Retinal pigment epithelial cell (primary cell): ENCODE results near the gene EGLN3.
"Not testable (repeated sequence)": the region's sequence is repeated elsewhere in the genome, so short reads cannot be mapped to it uniquely, and the experiment has no call there.

ENCODE experiments used
- DNase-seq: peaks from one replicate; pipeline ENCODE4 v3.0.0-alpha.2; 2010; ENCODE audit warnings: low read depth
- H3K4me3 ChIP-seq: 2 replicates; pipeline ENCODE4 v1.5.1; 2011; ENCODE audit warnings: mild to moderate bottlenecking, low read length, control low read depth, moderate library complexity
- CTCF ChIP-seq: conservative IDR thresholded peaks from 2 replicates; pipeline ENCODE4 v1.5.1; 2011; ENCODE audit warnings: low read depth, low read length, control low read depth, inconsistent platforms

Gene EGLN3

GRCh38 chr14:33972583-33973081 lies 21.8 kb upstream of the EGLN3 start:
- TF ChIP-seq CTCF, result no peak
- H3K4me3 ChIP-seq, result no peak overlapping the region
- no peak for DNase-seq

- not testable (repeated sequence) for H3K4me3 ChIP-seq, DNase-seq
Measured at GRCh38 chr14:33969846-33970245, 19.0 kb upstream of the EGLN3 start.

- no peak overlapping the region for H3K4me3 ChIP-seq
- no peak for DNase-seq
- no peak for TF ChIP-seq CTCF
Measured at GRCh38 chr14:33968722-33969121, 17.8 kb upstream of the EGLN3 start.

GRCh38 chr14:33967138-33967537 lies 16.3 kb upstream of the EGLN3 start:
- no peak for DNase-seq
- TF ChIP-seq CTCF, result no peak

GRCh38 chr14:33966276-33966675 lies 15.4 kb upstream of the EGLN3 start:
- H3K4me3 ChIP-seq, result no peak overlapping the region
- no peak for DNase-seq

More at GRCh38 chr14:33967138-33967537, 16.3 kb upstream of the EGLN3 start:
- H3K4me3 ChIP-seq, result no peak overlapping the region

GRCh38 chr14:33964599-33965317 lies 13.9 kb upstream of the EGLN3 start:
- no peak for DNase-seq
- H3K4me3 ChIP-seq, result no peak overlapping the region

More at GRCh38 chr14:33966276-33966675, 15.4 kb upstream of the EGLN3 start:
- no peak for TF ChIP-seq CTCF

GRCh38 chr14:33963892-33964291 lies 13.0 kb upstream of the EGLN3 start:
- no peak for TF ChIP-seq CTCF
- DNase-seq, result no peak
- H3K4me3 ChIP-seq, result no peak overlapping the region

More at GRCh38 chr14:33964599-33965317, 13.9 kb upstream of the EGLN3 start:
- no peak for TF ChIP-seq CTCF

GRCh38 chr14:33962466-33962865 lies 11.6 kb upstream of the EGLN3 start:
- not testable (repeated sequence) for DNase-seq, H3K4me3 ChIP-seq
